SU-DHL-6 (cell line): Measurements from ENCODE around the gene NEU1.

Source experiments
- H2AFZ ChIP-seq: fragments of 200-600 bp; sonication (generic); 2 replicates; pipeline ENCODE4 v1.6.1; 2014; ENCODE audit warnings: low read depth, mild to moderate bottlenecking, moderate library complexity, mixed read lengths, antibody characterized with exemption, low read length; ENCODE audit not compliant: severe bottlenecking
- H3F3A ChIP-seq: fragments of 200-600 bp; shearing (Covaris generic); 2 replicates; pipeline ENCODE4 v1.6.0; 2016; ENCODE audit warnings: antibody characterized with exemption, mild to moderate bottlenecking; ENCODE audit not compliant: insufficient read depth
- H3K27ac ChIP-seq: fragments of 200-600 bp; sonication (generic); 2 replicates; pipeline ENCODE4 v1.5.1; 2016; ENCODE audit warnings: low read depth, mild to moderate bottlenecking, low read length, moderate library complexity, mixed read lengths
- H3K27me3 ChIP-seq: fragments of 200-600 bp; sonication (generic), shearing (Covaris generic); 2 replicates; pipeline ENCODE4 v1.6.0; 2014; ENCODE audit warnings: mild to moderate bottlenecking, low read length
- H3K36me3 ChIP-seq: fragments of 200-600 bp; sonication (generic); 2 replicates; pipeline ENCODE4 v1.6.1; 2014; ENCODE audit warnings: mild to moderate bottlenecking, low read length, mixed read lengths
- H3K4me2 ChIP-seq: fragments of 300-600, 200-600 bp; shearing (Covaris generic), sonication (generic); 2 replicates; pipeline ENCODE4 v1.6.0; 2014; ENCODE audit warnings: low read length, low read depth, mild to moderate bottlenecking; ENCODE audit not compliant: poor library complexity, severe bottlenecking
- H3K4me3 ChIP-seq: fragments of 200-600 bp; sonication (generic); 2 replicates; pipeline ENCODE4 v1.5.1; 2014; ENCODE audit warnings: antibody characterized with exemption, low read length, mild to moderate bottlenecking, mixed read lengths; ENCODE audit not compliant: insufficient read depth, poor library complexity, severe bottlenecking
- H3K79me2 ChIP-seq: fragments of 200-600 bp; sonication (generic); 2 replicates; pipeline ENCODE4 v1.6.1; 2014; ENCODE audit warnings: mild to moderate bottlenecking, low read length, moderate library complexity; ENCODE audit not compliant: insufficient read depth
- H3K9ac ChIP-seq: fragments of 200-600 bp; sonication (generic); 2 replicates; pipeline ENCODE4 v1.7.0; 2014; ENCODE audit warnings: mild to moderate bottlenecking, low read length
- H3K9me2 ChIP-seq: fragments of 200-600 bp; sonication (generic); replicated peaks from 2 replicates; pipeline ENCODE4 v1.6.1; 2014; ENCODE audit warnings: low read length; ENCODE audit not compliant: insufficient read depth
- H3K9me3 ChIP-seq: fragments of 200-600 bp; sonication (generic); 2 replicates; pipeline ENCODE4 v1.6.1; 2014; ENCODE audit warnings: low read length, mixed read lengths; ENCODE audit not compliant: insufficient read depth
- H4K20me1 ChIP-seq: fragments of 200-600 bp; sonication (generic); 2 replicates; pipeline ENCODE4 v1.6.1; 2014; ENCODE audit warnings: low read depth, mild to moderate bottlenecking, antibody characterized with exemption, low read length, moderate library complexity, mixed read lengths
- CTCF ChIP-seq: fragments of 200-600 bp; sonication (generic); IDR thresholded peaks from one replicate; pipeline ENCODE4 v1.5.1; 2017; ENCODE audit warnings: antibody characterized with exemption, mild to moderate bottlenecking, low read length, moderate library complexity; ENCODE audit not compliant: insufficient read depth, poor library complexity, severe bottlenecking
- EZH2phosphoT487 ChIP-seq: fragments of 200-600 bp; sonication (generic), shearing (Covaris generic); conservative IDR thresholded peaks from 2 replicates; pipeline ENCODE4 v1.6.1; 2018; ENCODE audit warnings: mild to moderate bottlenecking, antibody characterized with exemption, low read length, moderate library complexity, mixed read lengths

Gene NEU1

GRCh38 chr6:31883676-31884075, 21.1 kb upstream of the NEU1 start:
- Histone ChIP-seq H3K36me3 (0 out of 2 replicates have a peak, but pooled peaks cover 2% of the 10 kb centered on the region), H3K79me2 (no peaks in the 10 kb centered on the region)
- TF ChIP-seq EZH2phosphoT487: no peak
- no peak for TF ChIP-seq CTCF

GRCh38 chr6:31882344-31882743, 19.7 kb upstream of the NEU1 start:
- H3K9me2 ChIP-seq: no peaks in the 10 kb centered on the region
- H3K4me3 ChIP-seq: no peak overlapping the region
- no peaks in the 10 kb centered on the region for H3F3A ChIP-seq
- H3K27ac ChIP-seq: no peak overlapping the region
- H3K9ac ChIP-seq: no peak overlapping the region
- TF ChIP-seq CTCF (no peak), EZH2phosphoT487 (no peak)
- no peak overlapping the region for H2AFZ ChIP-seq
- H3K27me3 ChIP-seq: no peaks in the 10 kb centered on the region
- H3K9me3 ChIP-seq: no peaks in the 10 kb centered on the region
- no peaks in the 10 kb centered on the region for H3K79me2 ChIP-seq
- no peaks in the 10 kb centered on the region for H4K20me1 ChIP-seq
- H3K4me2 ChIP-seq: no peak overlapping the region
- no peaks in the 10 kb centered on the region for H3K36me3 ChIP-seq

More at GRCh38 chr6:31883676-31884075, 21.1 kb upstream of the NEU1 start:
- Histone ChIP-seq H3K4me3 (no peak overlapping the region), H3K9me3 (no peaks in the 10 kb centered on the region), H3K9me2 (no peaks in the 10 kb centered on the region), H3K27me3 (no peaks in the 10 kb centered on the region), H3K9ac (no peak overlapping the region), H3K27ac (no peak overlapping the region), H4K20me1 (no peaks in the 10 kb centered on the region), H2AFZ (no peak overlapping the region), H3F3A (no peaks in the 10 kb centered on the region), H3K4me2 (no peak overlapping the region)

- no peak for TF ChIP-seq CTCF
- TF ChIP-seq EZH2phosphoT487: no peak
- H3K9me3 ChIP-seq: no peaks in the 10 kb centered on the region
- no peaks in the 10 kb centered on the region for H3F3A ChIP-seq
- no peaks in the 10 kb centered on the region for H4K20me1 ChIP-seq
- H3K27ac ChIP-seq: no peak overlapping the region
- H3K4me2 ChIP-seq: no peak overlapping the region
- no peak overlapping the region for H3K4me3 ChIP-seq
- H3K27me3 ChIP-seq: no peaks in the 10 kb centered on the region
- no peaks in the 10 kb centered on the region for H3K79me2 ChIP-seq
- no peaks in the 10 kb centered on the region for H3K9me2 ChIP-seq
- H3K36me3 ChIP-seq: no peaks in the 10 kb centered on the region
- H2AFZ ChIP-seq: no peak overlapping the region
- H3K9ac ChIP-seq: no peak overlapping the region
Observed at GRCh38 chr6:31881136-31881859, 18.7 kb upstream of the NEU1 start.
